ENCODE results near the gene PSAT1.
"Not testable (repeated sequence)": the region's sequence is repeated elsewhere in the genome, so short reads cannot be mapped to it uniquely, and the experiment has no call there.

PSAT1 gene

GRCh38 chr9:78296893-78297671, at the start of gene PSAT1:
TSS of gene PSAT1 (plus strand) at chr9:78297125. CDS start at chr9:78297211, 86 bp downstream.
- DNase-seq = peak; percentile 95

DNA sequence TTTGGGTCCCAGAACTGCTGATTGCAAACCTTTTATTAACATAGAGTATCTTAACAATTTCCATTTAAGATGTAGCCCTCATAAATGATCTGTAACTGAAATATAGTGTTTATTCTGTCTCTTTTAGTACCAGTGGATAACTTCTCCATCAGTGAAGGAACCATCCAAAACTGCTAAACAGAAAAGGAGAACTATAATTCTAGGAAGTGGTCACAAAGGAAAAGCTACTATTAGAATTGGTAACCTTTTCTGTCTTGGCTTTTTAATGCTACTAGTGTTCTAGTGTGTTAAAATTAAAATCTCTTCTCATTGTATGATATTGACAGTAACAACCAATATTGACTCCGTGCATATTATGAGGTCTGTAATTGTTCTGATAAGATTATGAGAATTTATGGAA, 48.3 kb upstream of the PSAT1 start:
- peak; percentile 29 to 65 for DNase-seq

DNA sequence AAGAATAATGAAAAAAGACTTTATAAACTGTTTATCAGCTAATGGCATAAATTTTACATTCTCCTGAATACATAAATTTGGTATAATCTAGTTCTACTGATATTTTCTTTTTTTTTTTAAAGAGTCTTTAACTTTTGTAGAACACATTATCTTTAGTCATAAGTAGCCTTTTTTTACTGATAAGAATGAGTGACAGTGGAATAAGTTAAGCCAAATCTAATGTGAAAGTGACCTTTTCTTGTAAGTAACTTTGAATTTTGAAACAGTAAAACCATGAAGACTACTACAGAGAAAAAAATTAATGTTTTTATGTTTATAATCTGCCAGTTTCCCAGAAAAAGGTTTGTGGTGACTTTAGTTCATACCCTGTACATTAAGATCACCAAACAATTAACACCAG, 47.4 kb upstream of the PSAT1 start:
- no peak for DNase-seq

DNA sequence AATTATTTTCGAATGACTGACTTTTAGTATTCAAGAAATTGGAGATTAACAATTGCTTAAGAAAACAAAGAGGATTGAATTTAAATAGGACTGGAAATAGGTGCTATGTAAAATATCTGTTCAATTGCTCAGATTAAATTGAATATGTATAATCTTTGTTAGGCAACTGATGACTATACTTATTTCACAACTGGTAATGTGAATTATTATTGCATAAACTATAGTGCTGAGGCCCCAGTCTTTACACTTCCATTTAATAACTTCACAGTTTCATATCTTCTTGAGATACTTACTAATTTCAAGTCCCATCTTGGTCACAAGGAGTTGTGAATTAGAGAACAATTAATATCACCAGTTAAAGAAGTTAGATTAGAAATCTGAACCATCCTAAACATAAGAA, 44.3 kb upstream of the PSAT1 start:
- DNase-seq = no peak

- no peak for DNase-seq
Observed at GRCh38 chr9:78253285-78253684, 43.6 kb upstream of the PSAT1 start.

GRCh38 chr9:78261403-78262001, 35.4 kb upstream of the PSAT1 start:
- DNase-seq = peak; percentile 37 to 68

- DNase-seq = no peak
Observed at GRCh38 chr9:78262655-78263054, 34.3 kb upstream of the PSAT1 start.

DNA sequence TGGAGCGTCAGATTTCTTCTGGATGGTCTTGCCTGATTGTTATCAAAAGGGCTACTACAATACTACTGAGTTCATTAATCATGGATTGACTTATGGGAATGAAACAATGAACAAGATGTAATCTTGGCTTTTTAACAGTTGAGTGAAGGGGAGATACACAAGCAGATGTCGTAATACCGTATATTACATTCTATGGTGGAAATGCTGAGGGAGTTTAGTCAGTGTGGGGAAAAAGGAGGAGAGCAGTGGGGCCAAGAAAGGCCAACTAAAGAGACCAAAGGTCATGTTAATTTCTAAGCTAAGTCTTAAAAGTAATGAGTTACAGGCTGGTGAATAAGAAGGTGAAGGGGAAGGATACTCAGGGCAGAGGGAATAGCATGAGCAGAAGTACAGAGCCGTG, 29.0 kb upstream of the PSAT1 start:
- DNase-seq = no peak

DNA sequence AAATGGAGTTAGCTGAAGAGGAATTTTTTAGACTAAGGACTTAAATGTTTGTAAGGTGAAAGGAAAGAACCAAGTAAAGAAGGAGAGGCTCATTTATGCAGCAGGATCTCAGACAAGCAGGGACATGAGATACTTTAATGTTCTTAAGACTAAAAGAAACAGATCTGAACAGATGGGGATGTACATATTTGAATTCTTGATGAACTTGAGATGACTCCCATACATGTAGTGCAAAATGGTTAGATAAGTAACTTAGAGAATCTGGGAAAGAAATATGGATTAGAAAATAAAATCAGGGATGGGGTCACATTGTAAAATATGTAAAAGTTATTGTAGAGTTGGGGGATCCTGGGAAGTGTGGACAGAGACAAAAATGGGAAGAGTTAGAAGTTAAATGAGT, 27.1 kb upstream of the PSAT1 start:
- DNase-seq = no peak

DNA sequence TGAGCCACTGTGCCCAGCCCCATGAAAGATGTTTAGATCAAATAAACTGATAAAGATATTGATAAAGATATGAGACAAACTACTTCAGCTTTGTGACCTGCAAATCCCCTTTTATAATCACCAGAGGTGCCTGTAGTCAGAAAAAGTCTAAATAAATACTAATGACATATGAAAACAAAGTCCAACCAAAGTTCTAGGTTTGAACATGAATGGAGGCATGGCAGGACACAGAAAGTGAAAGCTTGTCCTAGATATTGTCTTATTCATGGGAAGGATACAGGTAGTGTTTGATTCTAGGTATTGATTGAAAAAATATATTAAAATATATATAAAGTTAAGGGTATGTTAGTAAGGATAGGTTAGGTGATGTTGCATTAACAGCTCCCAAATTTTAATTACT, 24.6 kb upstream of the PSAT1 start:
- DNase-seq = no peak

DNA sequence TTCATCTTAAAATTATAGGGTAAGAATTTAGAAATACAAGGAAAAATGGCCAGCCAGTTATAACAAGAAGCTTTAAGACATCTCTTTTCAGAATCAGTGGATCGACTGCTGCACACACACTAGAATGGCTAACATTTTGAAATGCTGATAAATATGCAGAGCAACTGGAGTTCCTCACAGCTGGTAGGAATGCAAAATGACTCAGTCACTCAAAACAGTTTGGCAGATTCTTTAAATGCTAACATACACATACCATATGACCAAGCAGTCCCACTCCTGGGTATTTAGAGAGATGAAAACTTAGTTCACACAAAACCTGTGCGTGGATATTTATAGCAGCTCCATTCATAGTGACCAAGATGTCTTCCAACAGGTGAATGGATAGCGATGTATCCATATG, 23.2 kb upstream of the PSAT1 start:
- no peak for DNase-seq

DNA sequence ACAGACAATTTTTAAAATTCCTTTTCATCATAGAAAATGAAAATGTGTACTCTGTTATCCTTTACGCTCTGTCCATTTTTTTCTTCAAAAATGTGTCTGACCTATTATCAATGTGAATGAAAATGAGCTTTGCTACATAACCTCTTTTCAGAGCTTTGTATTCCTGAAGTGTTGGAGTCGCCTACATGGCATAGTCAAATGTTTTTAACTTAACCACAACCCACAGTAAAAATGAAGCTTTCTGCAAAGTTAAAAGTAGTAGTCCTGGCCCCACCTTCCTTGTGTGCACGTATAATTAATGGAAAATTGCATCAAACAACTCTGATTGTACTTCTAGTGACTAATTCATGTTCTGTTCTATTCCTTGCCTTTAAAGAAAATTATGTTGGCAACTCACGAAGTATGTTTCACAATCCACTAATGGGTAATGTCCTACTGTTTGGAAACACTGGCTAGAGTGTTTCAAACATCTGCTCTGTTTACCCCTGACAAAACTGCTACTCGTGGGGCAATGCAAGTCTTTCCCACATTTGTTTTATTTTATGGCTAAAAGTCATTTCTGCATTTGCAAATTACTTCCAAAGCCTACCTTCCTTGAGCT, 18.6 kb upstream of the PSAT1 start:
- DNase-seq = no peak

DNA sequence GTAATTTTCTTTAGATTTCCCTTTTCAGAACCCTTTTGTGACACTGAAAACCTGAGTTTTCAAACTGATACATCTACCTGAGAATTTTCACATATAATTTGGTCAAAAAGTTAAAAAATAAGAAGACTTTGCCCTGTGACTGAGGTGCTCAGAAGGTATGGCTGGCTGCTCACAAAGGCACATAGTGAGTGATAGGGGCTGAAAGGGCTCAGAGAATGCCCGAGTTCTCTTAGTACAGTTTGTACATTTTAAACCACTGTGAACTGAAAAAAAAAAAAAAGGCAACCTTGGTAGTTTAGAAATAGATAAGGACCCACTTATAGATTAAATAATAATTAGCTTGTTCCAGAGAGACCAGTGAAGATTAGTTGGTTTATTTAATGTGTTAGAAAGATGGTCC, 18.1 kb upstream of the PSAT1 start:
- DNase-seq = no peak

DNA sequence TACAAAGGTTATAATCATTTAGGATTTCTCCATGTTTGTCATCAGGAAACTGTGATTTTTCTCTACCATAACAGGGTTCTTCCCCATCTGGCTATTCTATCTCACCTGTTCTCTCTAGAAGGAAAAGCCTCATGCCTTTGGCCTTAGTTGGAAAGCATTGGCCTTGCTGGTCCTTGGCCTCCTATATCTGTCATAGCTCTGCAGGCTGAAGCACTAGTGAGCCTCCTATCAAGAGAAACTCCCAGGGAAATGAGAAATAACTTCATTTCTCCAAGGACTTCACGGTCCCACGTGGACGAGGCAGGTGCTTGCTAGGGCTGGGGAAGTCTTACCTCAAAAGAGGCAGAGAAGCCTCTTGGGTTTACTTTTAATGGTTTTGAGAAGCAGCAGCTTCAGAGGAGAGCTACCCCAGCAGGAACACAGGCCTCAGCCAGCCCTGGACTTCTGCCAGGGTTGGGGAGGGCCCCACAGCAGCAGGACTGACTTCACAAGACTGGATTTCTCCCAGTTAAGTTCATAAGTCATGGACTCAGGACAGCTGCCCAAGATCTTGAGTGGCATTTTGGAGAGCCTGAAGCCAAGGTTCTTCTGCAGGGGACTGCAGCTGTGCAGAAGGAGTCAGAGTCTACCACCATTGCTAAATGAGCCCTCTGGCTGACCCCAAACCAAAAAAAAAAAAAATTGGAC, 15.8 kb upstream of the PSAT1 start:
- DNase-seq = peak; percentile 12 to 35

- DNase-seq = not testable (repeated sequence)
Observed at GRCh38 chr9:78284181-78284580, 12.7 kb upstream of the PSAT1 start.

- DNase-seq = no peak
Observed at GRCh38 chr9:78286125-78286524, 10.8 kb upstream of the PSAT1 start.

GRCh38 chr9:78286946-78287388, 10.0 kb upstream of the PSAT1 start:
- no peak for DNase-seq

DNA sequence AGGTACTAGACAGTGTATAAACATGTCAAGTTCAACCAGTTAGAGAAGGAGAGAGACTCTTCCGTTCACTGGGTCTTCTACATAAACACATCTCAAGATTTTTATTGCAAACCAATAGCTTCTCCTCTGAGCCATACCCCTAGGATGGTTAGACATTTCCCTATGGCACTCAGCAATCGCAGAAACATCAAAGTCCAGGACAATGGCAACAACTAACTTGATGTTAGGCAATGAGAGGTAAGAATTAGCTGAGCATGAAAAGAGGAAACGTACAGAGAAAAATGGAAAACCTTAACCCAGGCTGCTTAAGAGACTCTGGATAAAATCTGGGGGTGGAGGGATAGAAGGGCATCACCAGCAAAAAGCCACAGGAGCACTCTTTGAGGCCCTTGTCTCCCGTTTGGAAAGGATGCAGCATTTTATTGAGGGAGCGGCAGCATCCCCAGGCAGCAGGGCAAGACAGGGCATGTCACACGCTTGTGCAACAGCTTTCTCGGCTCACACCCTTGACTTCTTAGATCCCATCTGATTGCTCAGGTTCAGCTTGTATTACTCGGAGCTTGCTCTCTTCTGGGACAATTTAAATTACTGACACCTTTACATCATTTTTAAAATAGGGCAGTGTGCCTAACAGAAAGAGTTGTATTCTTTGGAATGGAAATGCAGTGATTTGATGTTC, 8.6 kb upstream of the PSAT1 start:
- no peak for DNase-seq

GRCh38 chr9:78289474-78289873, 7.5 kb upstream of the PSAT1 start:
- DNase-seq = no peak

DNA sequence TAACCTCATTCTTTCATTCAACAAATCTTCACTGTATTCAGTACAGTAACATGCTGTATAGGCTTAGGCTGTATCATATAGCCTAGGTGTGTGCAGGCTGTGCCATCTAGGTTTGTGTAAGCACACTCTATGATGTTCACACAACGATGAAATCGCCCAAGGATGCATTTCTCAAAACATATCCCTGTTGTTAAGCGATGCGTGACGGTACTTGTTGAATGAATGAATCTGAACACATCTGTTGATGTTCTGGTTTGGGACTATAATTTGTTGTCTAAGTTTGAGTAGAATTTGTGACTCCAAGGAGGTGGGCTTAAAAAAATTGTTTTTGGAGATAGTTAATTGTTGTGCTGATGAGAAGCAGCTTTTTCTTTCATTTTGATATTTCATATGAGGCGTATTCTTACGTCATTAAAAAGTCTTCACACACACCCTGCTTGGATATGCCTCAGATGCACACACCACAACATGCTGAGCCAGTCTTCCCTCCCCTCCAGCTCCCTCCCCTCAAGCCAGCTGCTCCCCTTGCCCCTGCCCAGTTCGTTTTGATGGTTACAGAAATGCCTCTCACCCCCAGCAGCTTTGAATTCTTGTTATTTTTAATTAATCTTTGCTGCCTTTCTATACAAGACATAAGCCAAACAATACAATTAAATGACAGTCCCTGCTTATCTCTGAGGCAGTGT, 5.5 kb upstream of the PSAT1 start:
- no peak for DNase-seq

DNA sequence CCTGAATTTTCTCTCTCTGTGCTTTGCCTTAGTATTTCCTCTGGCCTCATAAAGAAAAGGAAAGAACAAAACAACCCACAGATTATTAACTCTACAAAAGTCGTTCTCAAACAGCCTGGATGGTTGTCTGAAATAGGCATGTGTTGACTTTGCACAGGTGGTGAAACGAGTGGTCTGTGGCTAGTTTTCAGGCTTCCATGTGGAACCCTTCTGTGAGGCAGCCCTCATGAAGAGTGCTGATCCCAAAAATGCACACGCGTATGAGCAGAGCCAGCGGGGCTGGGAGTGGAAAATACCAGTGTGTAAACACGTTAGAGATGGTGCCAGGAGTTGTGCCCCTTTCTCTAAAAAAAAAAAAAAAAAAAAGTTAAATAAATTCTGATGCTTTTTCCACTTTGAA, 4.9 kb upstream of the PSAT1 start:
- no peak for DNase-seq

DNA sequence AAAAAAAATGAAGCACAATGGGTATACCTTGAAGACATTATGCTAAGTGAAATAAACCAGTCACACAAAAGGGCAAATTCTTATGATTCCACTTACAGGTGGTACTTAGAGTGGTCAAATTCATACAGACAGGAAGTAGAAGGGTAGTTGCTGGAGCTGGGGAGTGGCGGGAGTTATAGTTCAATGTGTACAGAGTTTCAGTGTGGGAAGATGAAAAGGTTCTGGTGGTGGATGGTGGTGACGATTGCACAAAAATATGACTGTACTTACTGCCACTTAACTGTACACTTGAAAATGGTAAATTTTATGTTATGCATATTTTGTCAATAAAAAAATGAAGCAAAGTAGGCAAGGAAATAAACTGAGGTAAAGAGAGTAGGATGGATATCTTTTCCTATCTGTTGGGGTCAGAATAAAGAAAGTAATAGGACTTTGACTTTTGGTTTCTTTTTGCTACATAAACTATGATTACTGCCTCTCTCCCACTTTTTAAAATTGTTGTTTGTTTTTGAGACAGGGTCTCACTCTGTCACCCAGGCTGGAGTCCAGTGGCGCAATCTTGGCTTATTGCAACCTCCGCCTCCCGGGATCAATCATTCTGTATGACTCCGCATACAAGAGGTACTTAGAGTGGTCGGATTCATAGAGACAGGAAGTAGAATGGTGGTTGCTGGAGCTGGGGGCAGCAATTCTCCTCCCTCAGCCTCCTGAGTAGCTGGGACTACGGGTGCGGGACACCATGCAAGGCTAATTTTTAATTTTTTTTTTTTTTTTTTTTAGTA, 4.0 kb upstream of the PSAT1 start:
- DNase-seq = no peak

All from Kasumi-1 (cell line).